SK-N-SH treated with all-trans-retinoic acid at 6 μM for 48 hours (cell line): ENCODE measurements around the gene ADK.

Experiments used
- ARNTL ChIP-seq: fragments of 450-650 bp; formaldehyde crosslinking; IDR thresholded peaks from 2 replicates; pipeline ENCODE4 v1.5.0; 2020; ENCODE audit warnings: low read depth, mild to moderate bottlenecking, moderate library complexity, borderline replicate concordance
- ESRRG ChIP-seq: fragments of 250-450 bp; sonication (Bioruptor Pico); IDR thresholded peaks from 2 replicates; pipeline ENCODE4 v1.6.1; 2021; ENCODE audit warnings: mild to moderate bottlenecking
- GLIS3 ChIP-seq: fragments of 250-450 bp; sonication (Bioruptor Pico); IDR thresholded peaks from 2 replicates; pipeline ENCODE4 v1.5.0; 2020; ENCODE audit warnings: mild to moderate bottlenecking, moderate library complexity
- RARB ChIP-seq: fragments of 250-450 bp; sonication (Bioruptor Pico); IDR thresholded peaks from 2 replicates; pipeline ENCODE4 v1.8.0; 2021; ENCODE audit warnings: mild to moderate bottlenecking, moderate library complexity
- SNAI2 ChIP-seq: fragments of 250-450 bp; sonication (Bioruptor Pico); IDR thresholded peaks from 2 replicates; pipeline ENCODE4 v1.5.0; 2020; ENCODE audit warnings: mild to moderate bottlenecking, moderate library complexity
- TF ChIP-seq, protein P1 (sequence below): fragments of 250-450 bp; sonication (Bioruptor Pico); IDR thresholded peaks from 2 replicates; pipeline ENCODE4 v1.5.1; 2021; ENCODE audit warnings: mild to moderate bottlenecking, moderate library complexity
- TF ChIP-seq, protein P2 (sequence below): fragments of 250-450 bp; sonication (Bioruptor Pico); IDR thresholded peaks from 2 replicates; pipeline ENCODE4 v1.8.0; 2020; ENCODE audit warnings: mild to moderate bottlenecking, moderate library complexity, borderline replicate concordance

DNA sequence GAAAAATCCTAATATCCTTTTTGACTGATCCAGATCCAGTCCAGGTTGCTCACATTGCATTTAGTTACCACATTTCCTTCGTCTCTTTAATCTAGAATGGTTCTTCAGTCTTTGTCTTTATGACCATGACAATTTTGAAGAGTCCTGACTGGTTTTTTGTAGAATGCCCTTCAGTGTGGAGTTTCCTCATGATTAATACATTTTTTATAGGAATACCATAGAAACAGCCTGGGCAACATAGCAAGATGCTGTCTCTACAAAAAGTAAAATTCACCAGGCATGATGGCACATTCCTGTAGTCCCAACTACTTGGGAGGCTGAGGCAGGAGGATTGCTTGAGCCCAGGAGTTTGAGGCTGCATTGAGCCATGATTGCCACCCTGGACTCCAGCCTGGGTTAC is 390.4 kb downstream of the ADK start:
- TF ChIP-seq ARNTL (CRISPR knock-in tag) (no peak), SNAI2 (CRISPR knock-in tag) (no peak), ESRRG (CRISPR knock-in tag) (no peak), GLIS3 (CRISPR knock-in tag) (no peak), RARB (CRISPR knock-in tag) (no peak)
- TF ChIP-seq, protein P1, sequence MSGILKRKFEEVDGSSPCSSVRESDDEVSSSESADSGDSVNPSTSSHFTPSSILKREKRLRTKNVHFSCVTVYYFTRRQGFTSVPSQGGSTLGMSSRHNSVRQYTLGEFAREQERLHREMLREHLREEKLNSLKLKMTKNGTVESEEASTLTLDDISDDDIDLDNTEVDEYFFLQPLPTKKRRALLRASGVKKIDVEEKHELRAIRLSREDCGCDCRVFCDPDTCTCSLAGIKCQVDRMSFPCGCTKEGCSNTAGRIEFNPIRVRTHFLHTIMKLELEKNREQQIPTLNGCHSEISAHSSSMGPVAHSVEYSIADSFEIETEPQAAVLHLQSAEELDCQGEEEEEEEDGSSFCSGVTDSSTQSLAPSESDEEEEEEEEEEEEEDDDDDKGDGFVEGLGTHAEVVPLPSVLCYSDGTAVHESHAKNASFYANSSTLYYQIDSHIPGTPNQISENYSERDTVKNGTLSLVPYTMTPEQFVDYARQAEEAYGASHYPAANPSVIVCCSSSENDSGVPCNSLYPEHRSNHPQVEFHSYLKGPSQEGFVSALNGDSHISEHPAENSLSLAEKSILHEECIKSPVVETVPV (CRISPR knock-in tag): no peak
- TF ChIP-seq, protein P2, sequence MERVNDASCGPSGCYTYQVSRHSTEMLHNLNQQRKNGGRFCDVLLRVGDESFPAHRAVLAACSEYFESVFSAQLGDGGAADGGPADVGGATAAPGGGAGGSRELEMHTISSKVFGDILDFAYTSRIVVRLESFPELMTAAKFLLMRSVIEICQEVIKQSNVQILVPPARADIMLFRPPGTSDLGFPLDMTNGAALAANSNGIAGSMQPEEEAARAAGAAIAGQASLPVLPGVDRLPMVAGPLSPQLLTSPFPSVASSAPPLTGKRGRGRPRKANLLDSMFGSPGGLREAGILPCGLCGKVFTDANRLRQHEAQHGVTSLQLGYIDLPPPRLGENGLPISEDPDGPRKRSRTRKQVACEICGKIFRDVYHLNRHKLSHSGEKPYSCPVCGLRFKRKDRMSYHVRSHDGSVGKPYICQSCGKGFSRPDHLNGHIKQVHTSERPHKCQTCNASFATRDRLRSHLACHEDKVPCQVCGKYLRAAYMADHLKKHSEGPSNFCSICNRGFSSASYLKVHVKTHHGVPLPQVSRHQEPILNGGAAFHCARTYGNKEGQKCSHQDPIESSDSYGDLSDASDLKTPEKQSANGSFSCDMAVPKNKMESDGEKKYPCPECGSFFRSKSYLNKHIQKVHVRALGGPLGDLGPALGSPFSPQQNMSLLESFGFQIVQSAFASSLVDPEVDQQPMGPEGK (CRISPR knock-in tag): no peak
